ENCODE measurements around the gene HNRNPF. TPM values are rescaled to one million over a fixed set of nuclear protein-coding genes. Genes with fewer than 3 reads are reported as not detected.

The HNRNPF gene
- total and polyA plus RNA-seq, 4 donors = 79.1 to 237 (median 176) TPM

- Histone ChIP-seq H3K27me3 (ENCODE audit: control insufficient read depth in 3 of 3, insufficient read depth in 3 of 3, low read length in 2 of 3) (peaks cover 0 to 6% (median 2%) of the 10 kb centered on the region in 3 donors), H3K4me1 (ENCODE audit: control insufficient read depth in 5 of 5, insufficient read depth in 5 of 5, low read length in 5 of 5) (peaks cover 0 to 3% (median 0%) of the 10 kb centered on the region in 5 donors), H3K9ac (ENCODE audit: insufficient read depth in 1 of 2, low read length in 2 of 2) (no peak overlapping the region), H3K27ac (ENCODE audit: low read depth in 1 of 2, low read length in 1 of 2) (no peak overlapping the region), H3K9me3 (ENCODE audit: control insufficient read depth in 4 of 4, insufficient read depth in 3 of 4, low read length in 3 of 4) (no peaks in the 10 kb centered on the region), H3K36me3 (ENCODE audit: control insufficient read depth in 4 of 4, insufficient read depth in 4 of 4, low read length in 4 of 4) (no peaks in the 10 kb centered on the region), H3K4me3 (no peak overlapping the region)
- no peak for ATAC-seq (ENCODE audit: insufficient read depth, low FRiP score)
- no peak for DNase-seq
- no peak for TF ChIP-seq CTCF (IDR thresholded peaks at IDR 0.05; ENCODE audit: control extremely low read depth, extremely low read depth)
- WGBS, 2 donors = 94 to 95% methylated on average over 4 of the region's 4 CpGs
Observed at GRCh38 chr10:43347997-43348396, 61.0 kb downstream of the HNRNPF start.

- TF ChIP-seq CTCF (IDR thresholded peaks at IDR 0.05; ENCODE audit: control extremely low read depth, extremely low read depth) = no peak
- no peak for ATAC-seq (ENCODE audit: insufficient read depth, low FRiP score)
- no peak overlapping the region for H3K27ac ChIP-seq (ENCODE audit: low read depth in 1 of 2, low read length in 1 of 2)
- peaks cover 0 to 3% (median 0%) of the 10 kb centered on the region in 5 donors for H3K4me1 ChIP-seq (ENCODE audit: control insufficient read depth in 5 of 5, insufficient read depth in 5 of 5, low read length in 5 of 5)
- DNase-seq = no peak
- no peak overlapping the region for H3K4me3 ChIP-seq
- no peaks in the 10 kb centered on the region for H3K36me3 ChIP-seq (ENCODE audit: control insufficient read depth in 4 of 4, insufficient read depth in 4 of 4, low read length in 4 of 4)
- no peak overlapping the region for H3K9ac ChIP-seq (ENCODE audit: insufficient read depth in 1 of 2, low read length in 2 of 2)
- 79 to 91% methylated on average over 8 of the region's 8 CpGs for WGBS, 2 donors
- no peaks in the 10 kb centered on the region for H3K27me3 ChIP-seq (ENCODE audit: control insufficient read depth in 3 of 3, insufficient read depth in 3 of 3, low read length in 2 of 3)
- no peaks in the 10 kb centered on the region for H3K9me3 ChIP-seq (ENCODE audit: control insufficient read depth in 4 of 4, insufficient read depth in 3 of 4, low read length in 3 of 4)
Observed at GRCh38 chr10:43344051-43344450, 64.9 kb downstream of the HNRNPF start.

- no peak for ATAC-seq (ENCODE audit: insufficient read depth, low FRiP score)
- TF ChIP-seq CTCF (IDR thresholded peaks at IDR 0.05; ENCODE audit: control extremely low read depth, extremely low read depth) = no peak
- Histone ChIP-seq H3K9me3 (ENCODE audit: control insufficient read depth in 4 of 4, insufficient read depth in 3 of 4, low read length in 3 of 4) (no peaks in the 10 kb centered on the region), H3K27me3 (ENCODE audit: control insufficient read depth in 3 of 3, insufficient read depth in 3 of 3, low read length in 2 of 3) (no peaks in the 10 kb centered on the region), H3K9ac (ENCODE audit: insufficient read depth in 1 of 2, low read length in 2 of 2) (no peak overlapping the region), H3K4me3 (no peak overlapping the region), H3K4me1 (ENCODE audit: control insufficient read depth in 5 of 5, insufficient read depth in 5 of 5, low read length in 5 of 5) (peaks cover 0 to 2% (median 0%) of the 10 kb centered on the region in 5 donors), H3K36me3 (ENCODE audit: control insufficient read depth in 4 of 4, insufficient read depth in 4 of 4, low read length in 4 of 4) (no peaks in the 10 kb centered on the region), H3K27ac (ENCODE audit: low read depth in 1 of 2, low read length in 1 of 2) (no peak overlapping the region)
- WGBS, 2 donors = 96 to 99% methylated on average over 15 of the region's 15 CpGs
- DNase-seq = no peak
Observed at GRCh38 chr10:43343126-43343525, 65.9 kb downstream of the HNRNPF start.

Measured in lung (tissue), 12 donors.